WTC11 (cell line): ENCODE results near the gene ADGRB2. TPM values are rescaled to one million over a fixed set of nuclear protein-coding genes. Genes with fewer than 3 reads are reported as not detected.

ENCODE experiments used
- ATAC-seq: fragments of 200-7000 bp; cut with Tn5 transposase; 2 replicates; pipeline ENCODE4 v1.10.0; 2021; ENCODE audit warnings: mild to moderate bottlenecking, moderate library complexity
- Bru-seq: library from RNA; stranded (reverse); fragments of 400-500 nt; gene quantifications from one replicate; lab custom pipeline; 2021; lab: Mats Ljungman, UMichigan
- CTCF ChIA-PET: fragments of 300-600 bp; sonication (Branson Sonifier 250); formaldehyde crosslinking; loops from one replicate; lab custom pipeline; 2021; ENCODE audit warnings: antibody characterized with exemption; lab: Charles Lee
- POLR2A ChIA-PET: fragments of 350-600 bp; sonication (Branson Sonifier 250); formaldehyde crosslinking; loops from one replicate; lab custom pipeline; 2021; ENCODE audit warnings: antibody characterized with exemption; lab: Charles Lee
- DNase-seq: peaks from one replicate; pipeline ENCODE4 v3.0.0; 2021; ENCODE audit warnings: low spot score
- H3K27ac Mint-ChIP-seq: 2 replicates; pipeline ENCODE4 v1.8.0; 2021; ENCODE audit warnings: mixed read lengths
- H3K27me3 Mint-ChIP-seq: 2 replicates; pipeline ENCODE4 v1.8.0; 2021; ENCODE audit warnings: low read depth, mild to moderate bottlenecking, moderate library complexity, mixed read lengths
- H3K36me3 Mint-ChIP-seq: 2 replicates; pipeline ENCODE4 v1.8.0; 2021; ENCODE audit warnings: mixed read lengths
- H3K4me1 Mint-ChIP-seq: 2 replicates; pipeline ENCODE4 v1.8.0; 2022; ENCODE audit warnings: mixed read lengths
- H3K4me3 Mint-ChIP-seq: 2 replicates; pipeline ENCODE4 v1.8.0; 2021; ENCODE audit warnings: mild to moderate bottlenecking, moderate library complexity, mixed read lengths
- H3K9me3 Mint-ChIP-seq: 2 replicates; pipeline ENCODE4 v1.8.0; 2021; ENCODE audit warnings: mixed read lengths
- ESRRA ChIP-seq: sonication (generic); formaldehyde crosslinking; IDR thresholded peaks from 2 replicates; pipeline ENCODE4 v1.8.1; 2022; ENCODE audit warnings: mild to moderate bottlenecking, missing genetic modification reagents, borderline replicate concordance
- RORB ChIP-seq: fragments of 250-450 bp; sonication (Bioruptor Pico); IDR thresholded peaks from 2 replicates; pipeline ENCODE4 v1.9.0; 2021; ENCODE audit warnings: mild to moderate bottlenecking
- TCF7 ChIP-seq: sonication (generic); formaldehyde crosslinking; IDR thresholded peaks from 2 replicates; pipeline ENCODE4 v1.8.0; 2022; ENCODE audit warnings: mild to moderate bottlenecking, low read depth, missing genetic modification reagents, moderate library complexity
- ZNF232 ChIP-seq: sonication (generic); formaldehyde crosslinking; IDR thresholded peaks from 2 replicates; pipeline ENCODE4 v1.8.0; 2022; ENCODE audit warnings: mild to moderate bottlenecking, missing genetic modification reagents
- long read RNA-seq, 3 experiments: library from RNA in 1 of 3; library from capped mRNA in 1 of 3; library from polyadenylated mRNA in 1 of 3; unstranded in 2 of 3; stranded (forward) in 1 of 3; transcript quantifications; one replicate each; pipeline ENCODE4 v2.0.0, GENCODE V29; 2021
- total RNA-seq: library from RNA; stranded (reverse); gene quantifications from 3 replicates; pipeline ENCODE4 v1.2.3, GENCODE V29; 2021
- TF ChIP-seq, protein P1 (sequence below): sonication (generic); formaldehyde crosslinking; IDR thresholded peaks from 2 replicates; pipeline ENCODE4 v1.8.1; 2023; ENCODE audit warnings: mild to moderate bottlenecking, missing genetic modification reagents
- TF ChIP-seq, protein P2 (sequence below): sonication (generic); formaldehyde crosslinking; IDR thresholded peaks from 2 replicates; pipeline ENCODE4 v1.8.1; 2023; ENCODE audit warnings: mild to moderate bottlenecking, missing genetic modification reagents, moderate library complexity
- TF ChIP-seq, protein P3 (sequence below): sonication (generic); formaldehyde crosslinking; IDR thresholded peaks from 2 replicates; pipeline ENCODE4 v1.8.0; 2022; ENCODE audit warnings: mild to moderate bottlenecking, missing genetic modification reagents
- TF ChIP-seq, protein P4 (sequence below): fragments of 250-450 bp; sonication (Bioruptor Pico); conservative IDR thresholded peaks from 2 replicates; pipeline ENCODE4 v1.9.0; 2021; ENCODE audit warnings: mild to moderate bottlenecking
- TF ChIP-seq, protein P5 (sequence below): sonication (generic); formaldehyde crosslinking; IDR thresholded peaks from 2 replicates; pipeline ENCODE4 v1.8.1; 2022; ENCODE audit warnings: low read depth, mild to moderate bottlenecking, moderate library complexity, missing genetic modification reagents, borderline replicate concordance

The ADGRB2 gene, protein sequence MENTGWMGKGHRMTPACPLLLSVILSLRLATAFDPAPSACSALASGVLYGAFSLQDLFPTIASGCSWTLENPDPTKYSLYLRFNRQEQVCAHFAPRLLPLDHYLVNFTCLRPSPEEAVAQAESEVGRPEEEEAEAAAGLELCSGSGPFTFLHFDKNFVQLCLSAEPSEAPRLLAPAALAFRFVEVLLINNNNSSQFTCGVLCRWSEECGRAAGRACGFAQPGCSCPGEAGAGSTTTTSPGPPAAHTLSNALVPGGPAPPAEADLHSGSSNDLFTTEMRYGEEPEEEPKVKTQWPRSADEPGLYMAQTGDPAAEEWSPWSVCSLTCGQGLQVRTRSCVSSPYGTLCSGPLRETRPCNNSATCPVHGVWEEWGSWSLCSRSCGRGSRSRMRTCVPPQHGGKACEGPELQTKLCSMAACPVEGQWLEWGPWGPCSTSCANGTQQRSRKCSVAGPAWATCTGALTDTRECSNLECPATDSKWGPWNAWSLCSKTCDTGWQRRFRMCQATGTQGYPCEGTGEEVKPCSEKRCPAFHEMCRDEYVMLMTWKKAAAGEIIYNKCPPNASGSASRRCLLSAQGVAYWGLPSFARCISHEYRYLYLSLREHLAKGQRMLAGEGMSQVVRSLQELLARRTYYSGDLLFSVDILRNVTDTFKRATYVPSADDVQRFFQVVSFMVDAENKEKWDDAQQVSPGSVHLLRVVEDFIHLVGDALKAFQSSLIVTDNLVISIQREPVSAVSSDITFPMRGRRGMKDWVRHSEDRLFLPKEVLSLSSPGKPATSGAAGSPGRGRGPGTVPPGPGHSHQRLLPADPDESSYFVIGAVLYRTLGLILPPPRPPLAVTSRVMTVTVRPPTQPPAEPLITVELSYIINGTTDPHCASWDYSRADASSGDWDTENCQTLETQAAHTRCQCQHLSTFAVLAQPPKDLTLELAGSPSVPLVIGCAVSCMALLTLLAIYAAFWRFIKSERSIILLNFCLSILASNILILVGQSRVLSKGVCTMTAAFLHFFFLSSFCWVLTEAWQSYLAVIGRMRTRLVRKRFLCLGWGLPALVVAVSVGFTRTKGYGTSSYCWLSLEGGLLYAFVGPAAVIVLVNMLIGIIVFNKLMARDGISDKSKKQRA (N-terminal part only)
- total RNA-seq (29.6 to 39.3 TPM (median 30.1 TPM) in 3 replicates), Bru-seq, nascent RNA (percentile 46 among the genes with signal in this experiment)
- long read RNA-seq, experiment 1, full-length matches to known transcripts: 1 of 66 reads
- long read RNA-seq, experiment 1, partial matches to known transcripts: 28 of 66 reads
- long read RNA-seq, experiment 1, other reads (novel, unspliced or antisense): 37 of 66 reads
- long read RNA-seq, experiment 2, partial matches to known transcripts: 19 of 38 reads
- long read RNA-seq, experiment 2, other reads (novel, unspliced or antisense): 19 of 38 reads
- long read RNA-seq, experiment 3: 0 reads

DNA sequence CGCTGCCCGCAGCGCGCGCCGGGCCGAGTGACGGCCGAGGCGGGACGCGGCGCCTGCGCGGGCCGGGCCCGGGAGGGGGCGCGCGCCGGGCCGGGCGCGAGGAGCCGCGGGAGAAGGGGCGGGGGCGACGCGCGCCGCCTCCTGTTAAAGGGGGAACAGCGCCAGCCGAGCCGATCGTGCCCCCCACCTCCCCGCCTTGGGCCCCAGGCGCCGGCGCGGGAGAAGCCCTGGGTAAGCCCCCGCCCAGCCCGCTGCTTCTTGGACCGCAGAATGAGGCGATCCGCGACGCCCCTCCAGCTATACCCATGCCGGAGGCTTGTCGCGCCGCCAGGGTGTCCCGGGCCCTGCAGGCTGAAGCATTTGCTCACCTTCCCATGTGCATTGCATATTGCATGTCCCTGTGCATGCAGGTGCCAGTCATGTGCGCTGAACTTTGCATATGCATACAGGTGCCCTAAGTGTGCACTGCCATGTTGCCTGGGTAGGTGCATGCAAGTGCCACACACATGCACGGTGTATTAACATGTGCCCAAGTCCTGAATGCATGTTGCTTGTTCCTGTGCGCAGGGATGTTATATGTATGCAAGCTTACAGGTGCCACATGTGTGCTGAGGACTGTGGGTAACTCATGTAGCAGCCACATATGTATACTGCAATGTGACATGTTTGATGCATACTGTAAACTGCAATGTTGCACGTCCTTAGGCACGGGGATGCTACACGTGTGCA, at the start of gene ADGRB2:
ADGRB2 (minus strand) TSS at position 29 of the 729 bp plus-strand sequence. CDS start 7,119 bp downstream, outside the sequence.
- Mint-ChIP-seq H3K27me3 (peaks cover 25% of the 10 kb centered on the region), H3K36me3 (no peaks in the 10 kb centered on the region), H3K4me3 (peak within 1 kb of the TSS; percentile 82), H3K4me1 (peaks cover 61% of the 10 kb centered on the region)
- CTCF ChIA-PET: interaction anchor here (0.6 to 13.3 kb wide), 12 partner anchors 9 to 168 kb away, joined by 3 to 282 read pairs (median 6); partner anchors contain the start of gene COL16A1
- POLR2A ChIA-PET: interaction anchor here (0.6 kb wide), 1 partner anchor 1261 kb away, joined by 3 read pairs; no protein-coding TSS in a partner anchor
- peak; percentile 6 for ATAC-seq
- TF ChIP-seq, protein P1, sequence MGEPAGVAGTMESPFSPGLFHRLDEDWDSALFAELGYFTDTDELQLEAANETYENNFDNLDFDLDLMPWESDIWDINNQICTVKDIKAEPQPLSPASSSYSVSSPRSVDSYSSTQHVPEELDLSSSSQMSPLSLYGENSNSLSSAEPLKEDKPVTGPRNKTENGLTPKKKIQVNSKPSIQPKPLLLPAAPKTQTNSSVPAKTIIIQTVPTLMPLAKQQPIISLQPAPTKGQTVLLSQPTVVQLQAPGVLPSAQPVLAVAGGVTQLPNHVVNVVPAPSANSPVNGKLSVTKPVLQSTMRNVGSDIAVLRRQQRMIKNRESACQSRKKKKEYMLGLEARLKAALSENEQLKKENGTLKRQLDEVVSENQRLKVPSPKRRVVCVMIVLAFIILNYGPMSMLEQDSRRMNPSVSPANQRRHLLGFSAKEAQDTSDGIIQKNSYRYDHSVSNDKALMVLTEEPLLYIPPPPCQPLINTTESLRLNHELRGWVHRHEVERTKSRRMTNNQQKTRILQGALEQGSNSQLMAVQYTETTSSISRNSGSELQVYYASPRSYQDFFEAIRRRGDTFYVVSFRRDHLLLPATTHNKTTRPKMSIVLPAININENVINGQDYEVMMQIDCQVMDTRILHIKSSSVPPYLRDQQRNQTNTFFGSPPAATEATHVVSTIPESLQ (CRISPR knock-in tag): no peak
- TF ChIP-seq, protein P2, sequence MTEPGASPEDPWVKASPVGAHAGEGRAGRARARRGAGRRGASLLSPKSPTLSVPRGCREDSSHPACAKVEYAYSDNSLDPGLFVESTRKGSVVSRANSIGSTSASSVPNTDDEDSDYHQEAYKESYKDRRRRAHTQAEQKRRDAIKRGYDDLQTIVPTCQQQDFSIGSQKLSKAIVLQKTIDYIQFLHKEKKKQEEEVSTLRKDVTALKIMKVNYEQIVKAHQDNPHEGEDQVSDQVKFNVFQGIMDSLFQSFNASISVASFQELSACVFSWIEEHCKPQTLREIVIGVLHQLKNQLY (CRISPR knock-in tag): no peak
- TF ChIP-seq, protein P3, sequence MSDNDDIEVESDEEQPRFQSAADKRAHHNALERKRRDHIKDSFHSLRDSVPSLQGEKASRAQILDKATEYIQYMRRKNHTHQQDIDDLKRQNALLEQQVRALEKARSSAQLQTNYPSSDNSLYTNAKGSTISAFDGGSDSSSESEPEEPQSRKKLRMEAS (CRISPR knock-in tag): peak; percentile 59
- TF ChIP-seq, protein P4, sequence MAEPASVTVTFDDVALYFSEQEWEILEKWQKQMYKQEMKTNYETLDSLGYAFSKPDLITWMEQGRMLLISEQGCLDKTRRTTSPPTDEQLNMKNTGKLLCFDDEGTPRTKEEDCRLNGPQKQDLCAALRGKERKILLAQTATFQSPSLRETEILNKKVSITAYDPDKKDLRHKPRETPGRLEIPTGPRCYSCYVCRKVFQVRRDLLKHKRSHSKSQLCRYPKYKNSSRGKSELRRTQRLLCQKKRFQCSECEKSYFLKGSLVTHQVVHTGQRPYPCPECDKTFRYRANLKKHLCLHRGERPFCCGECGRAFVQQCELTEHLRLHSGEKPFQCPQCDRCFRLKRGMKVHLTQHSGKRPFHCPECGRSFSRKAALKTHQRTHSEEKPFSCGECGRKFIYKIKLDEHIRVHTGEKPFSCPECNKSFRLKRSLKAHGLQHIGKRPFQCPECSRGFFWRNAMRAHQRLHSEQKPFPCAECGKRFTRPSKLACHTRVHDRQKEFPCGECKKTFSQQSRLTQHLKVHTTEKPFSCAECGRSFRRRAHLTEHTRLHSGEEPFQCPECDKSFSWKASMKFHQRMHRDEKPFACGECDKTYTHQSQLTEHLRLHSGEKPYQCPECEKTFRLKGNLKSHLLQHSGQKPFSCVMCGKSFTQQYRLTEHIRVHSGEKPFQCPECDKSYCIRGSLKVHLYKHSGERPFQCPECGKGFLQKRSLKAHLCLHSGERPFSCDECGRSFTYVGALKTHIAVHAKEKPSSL (CRISPR knock-in tag): no peak
- TF ChIP-seq, protein P5, sequence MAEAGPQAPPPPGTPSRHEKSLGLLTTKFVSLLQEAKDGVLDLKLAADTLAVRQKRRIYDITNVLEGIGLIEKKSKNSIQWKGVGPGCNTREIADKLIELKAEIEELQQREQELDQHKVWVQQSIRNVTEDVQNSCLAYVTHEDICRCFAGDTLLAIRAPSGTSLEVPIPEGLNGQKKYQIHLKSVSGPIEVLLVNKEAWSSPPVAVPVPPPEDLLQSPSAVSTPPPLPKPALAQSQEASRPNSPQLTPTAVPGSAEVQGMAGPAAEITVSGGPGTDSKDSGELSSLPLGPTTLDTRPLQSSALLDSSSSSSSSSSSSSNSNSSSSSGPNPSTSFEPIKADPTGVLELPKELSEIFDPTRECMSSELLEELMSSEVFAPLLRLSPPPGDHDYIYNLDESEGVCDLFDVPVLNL (CRISPR knock-in tag): 0 out of 2 replicates have a peak, but pooled peaks have one; percentile 23
- TF ChIP-seq TCF7 (CRISPR knock-in tag) (no peak), ZNF232 (CRISPR knock-in tag) (no peak), RORB (CRISPR knock-in tag) (no peak), ESRRA (CRISPR knock-in tag) (no peak)
- TF ChIP-seq, all 79 proteins: peak for 2
- no peak within 1 kb of the TSS for H3K27ac Mint-ChIP-seq
- H3K9me3 Mint-ChIP-seq: no peaks in the 10 kb centered on the region
- peak; percentile 70 for DNase-seq
